ENCODE measurements around the gene RUSF1. TPM values are rescaled to one million over a fixed set of nuclear protein-coding genes. Genes with fewer than 3 reads are reported as not detected.
A peak's percentile ranks its signal among the peaks of the same experiment; 100 is the strongest.

Gene RUSF1
- total and polyA plus RNA-seq, 9 of the 15 experiments (the other 6 are each of a cell fraction or from before 2014, with no cell fraction given) = 0.80 to 52.8 (median 27.6) TPM

DNA sequence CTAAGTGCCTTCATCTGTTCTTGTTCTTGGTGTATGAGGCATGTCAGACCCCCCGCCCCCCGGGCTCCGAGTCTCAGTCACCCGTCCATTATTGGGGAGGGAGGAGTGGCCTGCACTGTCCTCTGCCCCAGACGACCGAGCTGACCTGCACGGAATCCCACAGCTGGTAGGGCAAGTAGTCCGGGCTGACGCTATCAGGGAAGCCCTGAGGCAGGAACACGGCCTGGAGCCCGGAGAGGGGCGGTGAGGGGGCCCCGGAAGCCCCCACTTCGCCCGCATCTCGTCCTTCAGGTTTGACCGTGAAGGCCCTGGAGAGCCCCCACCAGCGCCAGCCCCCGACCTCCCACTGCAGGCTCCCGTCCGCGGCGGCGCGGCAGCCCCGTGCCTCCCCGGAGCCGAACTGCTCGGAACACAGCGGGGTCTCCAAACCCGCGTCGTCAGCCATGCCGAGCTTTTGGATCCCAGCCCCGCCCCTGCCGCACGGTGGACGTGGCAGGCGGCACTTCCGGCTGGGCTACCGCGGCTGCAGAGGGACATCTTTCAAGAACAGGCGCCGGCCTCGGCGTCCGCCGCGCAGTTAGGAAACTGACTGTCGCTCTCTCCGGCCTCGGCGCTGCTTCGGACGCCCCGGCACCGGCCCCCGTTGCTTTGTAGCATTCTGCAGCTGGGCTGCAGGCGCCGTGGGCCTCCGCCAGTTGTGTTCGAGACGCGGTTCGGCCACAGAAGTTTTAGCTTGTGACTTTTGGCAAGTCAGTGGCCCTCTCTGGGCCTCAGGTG, at the start of gene RUSF1 (continued):
- peak; percentile 84 for TF ChIP-seq KLF6 (CRISPR knock-in tag; IDR thresholded peaks at IDR 0.05; ENCODE audit: borderline replicate concordance)
- no peak for TF ChIP-seq EHMT2 (IDR thresholded peaks at IDR 0.05)
- no peak for TF ChIP-seq MCM2 (IDR thresholded peaks at IDR 0.05; ENCODE audit: low read depth)
- TF ChIP-seq MED1 (CRISPR knock-in tag; IDR thresholded peaks at IDR 0.05; ENCODE audit: borderline replicate concordance) = no peak
- TF ChIP-seq ZNF23 (CRISPR knock-in tag; IDR thresholded peaks at IDR 0.05) = no peak
- peak; percentile 74 for TF ChIP-seq L3MBTL2 (IDR thresholded peaks at IDR 0.05)
- TF ChIP-seq, protein P1, sequence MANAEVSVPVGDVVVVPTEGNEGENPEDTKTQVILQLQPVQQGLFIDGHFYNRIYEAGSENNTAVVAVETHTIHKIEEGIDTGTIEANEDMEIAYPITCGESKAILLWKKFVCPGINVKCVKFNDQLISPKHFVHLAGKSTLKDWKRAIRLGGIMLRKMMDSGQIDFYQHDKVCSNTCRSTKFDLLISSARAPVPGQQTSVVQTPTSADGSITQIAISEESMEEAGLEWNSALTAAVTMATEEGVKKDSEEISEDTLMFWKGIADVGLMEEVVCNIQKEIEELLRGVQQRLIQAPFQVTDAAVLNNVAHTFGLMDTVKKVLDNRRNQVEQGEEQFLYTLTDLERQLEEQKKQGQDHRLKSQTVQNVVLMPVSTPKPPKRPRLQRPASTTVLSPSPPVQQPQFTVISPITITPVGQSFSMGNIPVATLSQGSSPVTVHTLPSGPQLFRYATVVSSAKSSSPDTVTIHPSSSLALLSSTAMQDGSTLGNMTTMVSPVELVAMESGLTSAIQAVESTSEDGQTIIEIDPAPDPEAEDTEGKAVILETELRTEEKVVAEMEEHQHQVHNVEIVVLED (CRISPR knock-in tag; IDR thresholded peaks at IDR 0.05) = peak; percentile 80
- 0 out of 4 replicates have a peak, but pooled peaks of 1 of the 2 experiments have one; percentile 26 for TF ChIP-seq ZNF318 (IDR thresholded peaks at IDR 0.05; ENCODE audit: borderline replicate concordance in 1 of 2, low read depth in 1 of 2)
- TF ChIP-seq RUNX1 (IDR thresholded peaks at IDR 0.05; ENCODE audit: low read depth) = no peak; the same call in 1 of the 2 replicates
- TF ChIP-seq KLF1 (tag; IDR thresholded peaks at IDR 0.05) = peak; percentile 53; the same call in 1 of the 2 replicates
- no peak for TF ChIP-seq IFI16 (CRISPR knock-in tag; IDR thresholded peaks at IDR 0.05)
- TF ChIP-seq NCOA1 (IDR thresholded peaks at IDR 0.05; ENCODE audit: low read depth) = no peak
- no peak; the same call in 1 of the 2 replicates for TF ChIP-seq CREB3 (tag; conservative IDR thresholded peaks at IDR 0.05; ENCODE audit: low read depth)

Measured in K562 (cell line).